SK-N-MC (cell line): ENCODE data around the gene STK38L.

Experiments used
- EZH2 ChIP-seq: fragments of 200-600 bp; sonication (generic); IDR thresholded peaks from one replicate; pipeline ENCODE4 v1.6.1; 2017; ENCODE audit warnings: antibody characterized with exemption
- POLR2AphosphoS5 ChIP-seq: IDR thresholded peaks from 2 replicates; pipeline ENCODE4 v1.6.1; 2012; ENCODE audit warnings: mild to moderate bottlenecking, low read depth, low read length, borderline replicate concordance

DNA sequence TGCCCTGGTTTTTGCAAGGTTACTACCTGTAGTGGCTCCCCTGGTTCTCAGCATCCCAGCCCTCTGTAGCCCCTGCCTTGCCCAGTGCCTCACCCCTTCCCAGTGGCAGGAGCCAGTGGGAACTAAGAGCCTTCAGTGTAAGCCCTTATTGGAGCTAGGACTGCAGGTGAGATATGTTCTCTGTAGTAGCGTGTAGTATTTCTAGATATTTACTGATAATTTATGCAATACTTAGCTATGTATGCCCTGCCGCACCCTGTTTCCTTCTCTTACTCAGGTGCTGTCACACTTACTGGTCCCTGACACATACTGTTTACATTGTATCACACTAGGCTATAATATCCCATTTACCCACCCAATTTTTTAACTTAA, 92.2 kb downstream of the STK38L start:
- no peak for TF ChIP-seq EZH2
- TF ChIP-seq POLR2AphosphoS5, result no peak
